ENCODE data around the gene HGD.

Gene HGD

DNA sequence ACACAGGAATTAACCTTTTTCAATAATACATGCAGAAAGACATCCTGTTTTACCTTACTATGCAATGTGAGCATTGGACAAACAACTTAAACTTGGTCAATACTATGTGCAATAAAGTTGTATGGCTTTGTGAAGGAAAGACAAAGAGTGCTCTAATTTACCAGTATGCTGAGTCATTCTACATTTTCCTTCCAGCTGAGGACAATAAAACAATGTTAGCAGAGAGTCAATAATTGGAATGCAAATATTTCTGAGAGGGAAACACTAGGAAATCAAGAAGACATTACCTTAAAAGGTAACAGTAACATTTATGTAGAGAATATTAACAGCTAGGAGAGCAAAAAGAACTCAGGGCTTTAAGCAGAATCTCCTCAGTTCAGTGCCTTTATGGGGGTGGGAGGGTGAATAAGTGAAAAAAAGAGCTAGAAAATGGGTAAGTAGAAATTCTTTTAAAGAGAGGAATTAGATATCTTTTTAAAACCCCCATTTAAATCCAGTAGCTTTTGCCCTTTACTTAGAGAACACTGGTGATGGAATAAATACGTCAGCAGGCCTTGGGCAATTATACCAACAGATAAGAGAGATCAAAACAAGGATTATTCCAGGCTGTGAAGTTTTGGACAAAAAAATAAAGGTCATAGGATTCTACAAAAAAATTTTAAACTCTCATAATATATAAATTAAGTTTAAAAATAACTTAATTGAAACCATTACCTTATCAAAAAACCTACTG, 11.6 kb upstream of the HGD start:
- H3K9me3 ChIP-seq (ENCODE audit: control insufficient read depth, low read length), result no peaks in the 10 kb centered on the region
- H3K4me1 ChIP-seq (ENCODE audit: control insufficient read depth, insufficient read depth, low read length, poor library complexity, severe bottlenecking), result peaks cover 5% of the 10 kb centered on the region
- peak overlapping the region; percentile 18 for H3K27ac ChIP-seq (ENCODE audit: low read depth, low read length, severe bottlenecking)
- WGBS, 2 experiments (ENCODE audit: insufficient coverage in 2 of 2), result no CpG with 5 or more reads among the region's 1 CpG
- no peaks in the 10 kb centered on the region for H3K36me3 ChIP-seq (ENCODE audit: control insufficient read depth, insufficient read depth, low read length)
- no peak overlapping the region for H3K4me3 ChIP-seq (ENCODE audit: extremely low read depth, insufficient read depth, low read length, poor library complexity, severe bottlenecking)

DNA sequence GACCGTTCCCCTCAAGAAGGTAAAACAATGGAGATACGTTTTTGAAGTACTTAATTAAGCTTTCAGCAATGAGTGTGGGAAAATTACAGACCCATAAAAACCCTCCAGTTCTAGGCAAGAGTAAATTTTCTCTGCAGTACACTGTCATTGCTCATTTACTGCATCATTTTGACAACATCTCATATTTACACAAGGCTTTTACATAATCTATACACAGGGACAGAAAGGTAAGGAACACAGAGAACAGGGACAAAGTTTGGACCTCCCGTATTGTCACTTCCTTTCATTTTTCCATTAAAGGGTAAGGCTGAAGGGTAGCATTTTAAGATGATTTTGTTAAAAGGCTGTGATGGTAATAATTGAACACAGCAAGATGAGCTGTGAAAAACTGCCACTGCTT, 7.4 kb upstream of the HGD start:
- Histone ChIP-seq H3K4me3 (ENCODE audit: extremely low read depth, insufficient read depth, low read length, poor library complexity, severe bottlenecking) (no peak overlapping the region), H3K9me3 (ENCODE audit: control insufficient read depth, low read length) (no peaks in the 10 kb centered on the region), H3K27ac (ENCODE audit: low read depth, low read length, severe bottlenecking) (no peak overlapping the region), H3K36me3 (ENCODE audit: control insufficient read depth, insufficient read depth, low read length) (no peaks in the 10 kb centered on the region), H3K4me1 (ENCODE audit: control insufficient read depth, insufficient read depth, low read length, poor library complexity, severe bottlenecking) (peaks cover 5% of the 10 kb centered on the region)
- 100% methylated on average over 2 of the region's 3 CpGs; no CpG with 5 or more reads in 1 of the 2 experiments for WGBS, 2 experiments (ENCODE audit: insufficient coverage in 2 of 2)

- Histone ChIP-seq H3K4me3 (ENCODE audit: extremely low read depth, insufficient read depth, low read length, poor library complexity, severe bottlenecking) (no peak overlapping the region), H3K9me3 (ENCODE audit: control insufficient read depth, low read length) (no peaks in the 10 kb centered on the region), H3K4me1 (ENCODE audit: control insufficient read depth, insufficient read depth, low read length, poor library complexity, severe bottlenecking) (no peaks in the 10 kb centered on the region), H3K27ac (ENCODE audit: low read depth, low read length, severe bottlenecking) (no peak overlapping the region), H3K36me3 (ENCODE audit: control insufficient read depth, insufficient read depth, low read length) (no peaks in the 10 kb centered on the region)
These were observed 6.1 kb upstream of the HGD start for GRCh38 chr3:120688121-120688520.

GRCh38 chr3:120685411-120685810, 3.4 kb upstream of the HGD start:
- Histone ChIP-seq H3K27ac (ENCODE audit: low read depth, low read length, severe bottlenecking) (no peak overlapping the region), H3K4me3 (ENCODE audit: extremely low read depth, insufficient read depth, low read length, poor library complexity, severe bottlenecking) (no peak overlapping the region), H3K4me1 (ENCODE audit: control insufficient read depth, insufficient read depth, low read length, poor library complexity, severe bottlenecking) (no peaks in the 10 kb centered on the region), H3K9me3 (ENCODE audit: control insufficient read depth, low read length) (no peaks in the 10 kb centered on the region), H3K36me3 (ENCODE audit: control insufficient read depth, insufficient read depth, low read length) (no peaks in the 10 kb centered on the region)
- WGBS, 2 experiments (ENCODE audit: insufficient coverage in 2 of 2), result no CpG with 5 or more reads among the region's 1 CpG

- WGBS, 2 experiments (ENCODE audit: insufficient coverage in 2 of 2), result 71 to 82% methylated on average over 4 of the region's 4 CpGs
- H3K27ac ChIP-seq (ENCODE audit: low read depth, low read length, severe bottlenecking), result no peak overlapping the region
- H3K4me3 ChIP-seq (ENCODE audit: extremely low read depth, insufficient read depth, low read length, poor library complexity, severe bottlenecking), result no peak overlapping the region
These were observed 2.9 kb upstream of the HGD start for GRCh38 chr3:120684896-120685295.

GRCh38 chr3:120683671-120684301, 1.7 kb upstream of the HGD start:
- no peak overlapping the region for H3K4me3 ChIP-seq (ENCODE audit: extremely low read depth, insufficient read depth, low read length, poor library complexity, severe bottlenecking)
- no peaks in the 10 kb centered on the region for H3K36me3 ChIP-seq (ENCODE audit: control insufficient read depth, insufficient read depth, low read length)
- no peak overlapping the region for H3K27ac ChIP-seq (ENCODE audit: low read depth, low read length, severe bottlenecking)
- 89% methylated on average over 3 of the region's 3 CpGs; no CpG with 5 or more reads in 1 of the 2 experiments for WGBS, 2 experiments (ENCODE audit: insufficient coverage in 2 of 2)
- H3K4me1 ChIP-seq (ENCODE audit: control insufficient read depth, insufficient read depth, low read length, poor library complexity, severe bottlenecking), result no peaks in the 10 kb centered on the region
- H3K9me3 ChIP-seq (ENCODE audit: control insufficient read depth, low read length), result no peaks in the 10 kb centered on the region

More at GRCh38 chr3:120684896-120685295, 2.9 kb upstream of the HGD start:
- no peaks in the 10 kb centered on the region for H3K36me3 ChIP-seq (ENCODE audit: control insufficient read depth, insufficient read depth, low read length)
- H3K9me3 ChIP-seq (ENCODE audit: control insufficient read depth, low read length), result no peaks in the 10 kb centered on the region
- H3K4me1 ChIP-seq (ENCODE audit: control insufficient read depth, insufficient read depth, low read length, poor library complexity, severe bottlenecking), result no peaks in the 10 kb centered on the region

GRCh38 chr3:120683213-120683612, 1.2 kb upstream of the HGD start:
- Histone ChIP-seq H3K4me1 (ENCODE audit: control insufficient read depth, insufficient read depth, low read length, poor library complexity, severe bottlenecking) (peaks cover 3% of the 10 kb centered on the region), H3K36me3 (ENCODE audit: control insufficient read depth, insufficient read depth, low read length) (no peaks in the 10 kb centered on the region), H3K27ac (ENCODE audit: low read depth, low read length, severe bottlenecking) (no peak overlapping the region), H3K4me3 (ENCODE audit: extremely low read depth, insufficient read depth, low read length, poor library complexity, severe bottlenecking) (no peak overlapping the region), H3K9me3 (ENCODE audit: control insufficient read depth, low read length) (no peaks in the 10 kb centered on the region)
- whole genome bisulfite sequencing, 2 experiments (ENCODE audit: insufficient coverage in 2 of 2), result 71 to 100% methylated on average over 1 of the region's 1 CpG

DNA sequence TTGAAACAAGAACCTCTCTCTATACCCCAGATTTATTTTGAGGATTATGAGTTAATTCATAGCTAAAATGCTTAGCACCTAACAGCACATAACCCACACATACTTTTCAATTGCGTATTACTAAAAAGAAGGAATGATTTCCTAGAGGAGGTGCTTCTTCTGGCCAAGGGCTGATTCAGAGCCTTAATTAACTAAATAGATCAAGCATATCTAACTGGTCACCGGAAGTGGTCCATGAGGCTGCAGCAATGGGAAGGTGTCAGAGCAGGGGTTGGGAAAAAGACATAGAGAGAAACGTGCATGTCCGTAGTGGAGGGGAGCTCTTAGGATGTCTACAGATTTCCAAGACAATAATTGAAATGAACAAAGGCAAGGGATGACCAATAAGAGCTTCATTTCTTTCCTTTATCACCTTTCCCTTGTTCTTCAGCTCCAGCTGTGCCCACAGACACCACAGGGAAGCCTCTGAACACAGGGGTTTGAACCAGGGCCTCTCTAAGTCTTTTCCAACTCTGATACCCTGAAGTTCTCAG, 467 bp downstream of the HGD start:
- H3K4me3 ChIP-seq (ENCODE audit: extremely low read depth, insufficient read depth, low read length, poor library complexity, severe bottlenecking), result no peak overlapping the region
- 80 to 95% methylated on average over 2 to 3 of the region's 4 CpGs for WGBS, 2 experiments (ENCODE audit: insufficient coverage in 2 of 2)
- no peaks in the 10 kb centered on the region for H3K36me3 ChIP-seq (ENCODE audit: control insufficient read depth, insufficient read depth, low read length)
- peaks cover 3% of the 10 kb centered on the region for H3K9me3 ChIP-seq (ENCODE audit: control insufficient read depth, low read length)
- no peak overlapping the region for H3K27ac ChIP-seq (ENCODE audit: low read depth, low read length, severe bottlenecking)
- H3K4me1 ChIP-seq (ENCODE audit: control insufficient read depth, insufficient read depth, low read length, poor library complexity, severe bottlenecking), result peaks cover 5% of the 10 kb centered on the region

GRCh38 chr3:120681018-120681417, 1.0 kb downstream of the HGD start:
- Histone ChIP-seq H3K4me3 (ENCODE audit: extremely low read depth, insufficient read depth, low read length, poor library complexity, severe bottlenecking) (no peak overlapping the region), H3K27ac (ENCODE audit: low read depth, low read length, severe bottlenecking) (no peak overlapping the region), H3K9me3 (ENCODE audit: control insufficient read depth, low read length) (peaks cover 3% of the 10 kb centered on the region), H3K4me1 (ENCODE audit: control insufficient read depth, insufficient read depth, low read length, poor library complexity, severe bottlenecking) (peaks cover 5% of the 10 kb centered on the region), H3K36me3 (ENCODE audit: control insufficient read depth, insufficient read depth, low read length) (no peaks in the 10 kb centered on the region)
- WGBS, 2 experiments (ENCODE audit: insufficient coverage in 2 of 2), result 100% methylated on average over 1 of the region's 2 CpGs; no CpG with 5 or more reads in 1 of the 2 experiments

DNA sequence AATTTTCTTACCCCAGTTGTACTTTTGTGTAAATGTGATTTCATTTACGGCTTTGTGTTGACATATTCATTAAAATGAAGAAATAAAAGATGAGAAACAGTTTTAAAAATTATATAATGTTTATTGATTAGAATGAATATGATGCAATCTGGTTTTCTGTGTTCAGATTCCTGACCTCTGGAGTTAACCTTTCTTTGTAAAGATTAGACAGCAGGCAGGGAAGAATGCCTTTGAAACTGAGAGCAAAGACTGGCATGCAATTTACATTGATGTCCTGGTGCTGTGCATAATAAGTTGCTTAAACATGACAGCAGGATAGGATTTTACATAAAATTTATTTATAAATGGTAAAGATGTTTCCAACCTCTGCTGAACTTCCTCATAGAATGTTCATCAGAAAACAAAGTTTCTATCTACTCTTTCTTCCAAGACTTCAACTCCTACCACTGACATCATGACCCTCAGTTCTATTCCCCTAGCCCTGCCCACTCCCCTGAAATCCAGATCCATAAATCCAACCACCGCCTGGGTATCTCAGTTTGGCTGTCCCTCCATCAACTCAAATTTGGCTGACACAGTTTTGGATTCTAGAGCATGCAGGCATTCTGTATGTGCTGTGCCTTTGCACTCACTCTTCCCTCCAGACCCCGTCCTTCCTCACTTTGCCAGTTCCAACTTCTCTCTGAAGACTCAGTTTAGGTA, 1.7 kb downstream of the HGD start:
- Histone ChIP-seq H3K4me3 (ENCODE audit: extremely low read depth, insufficient read depth, low read length, poor library complexity, severe bottlenecking) (no peak overlapping the region), H3K4me1 (ENCODE audit: control insufficient read depth, insufficient read depth, low read length, poor library complexity, severe bottlenecking) (peaks cover 5% of the 10 kb centered on the region), H3K36me3 (ENCODE audit: control insufficient read depth, insufficient read depth, low read length) (no peaks in the 10 kb centered on the region), H3K9me3 (ENCODE audit: control insufficient read depth, low read length) (peaks cover 3% of the 10 kb centered on the region), H3K27ac (ENCODE audit: low read depth, low read length, severe bottlenecking) (no peak overlapping the region)
- 76 to 77% methylated on average over 2 of the region's 3 CpGs for WGBS, 2 experiments (ENCODE audit: insufficient coverage in 2 of 2)
